Colon (tissue), 2 donors: ENCODE data around the gene ZNF674.
"Not testable (repeated sequence)": the region's sequence is repeated elsewhere in the genome, so short reads cannot be mapped to it uniquely, and the experiment has no call there.

Experiments used
- FAIRE-seq: peaks from 2 replicates; lab custom pipeline; 2012; peaks lifted over from hg19 to GRCh38; lab: Jason Lieb, UNC
- donor health status: control.
- donor health status: control.

ZNF674 gene

GRCh38 chrX:46569621-46570020 lies 24.4 kb upstream of the ZNF674 start:
- no peak for FAIRE-seq

- no peak for FAIRE-seq
Measured at GRCh38 chrX:46567388-46567787, 22.2 kb upstream of the ZNF674 start.

- FAIRE-seq, result no peak
Measured at GRCh38 chrX:46561824-46562657, 16.8 kb upstream of the ZNF674 start.

- FAIRE-seq, result no peak
Measured at GRCh38 chrX:46559062-46559461, 13.8 kb upstream of the ZNF674 start.

- no peak for FAIRE-seq
Measured at GRCh38 chrX:46554942-46555341, 9.7 kb upstream of the ZNF674 start.

- no peak for FAIRE-seq
Measured at GRCh38 chrX:46553935-46554334, 8.7 kb upstream of the ZNF674 start.

GRCh38 chrX:46551494-46552128 lies 6.4 kb upstream of the ZNF674 start:
- no peak for FAIRE-seq

GRCh38 chrX:46549914-46550313 lies 4.7 kb upstream of the ZNF674 start:
- no peak for FAIRE-seq

- no peak for FAIRE-seq
Measured at GRCh38 chrX:46547857-46548256, 2.6 kb upstream of the ZNF674 start.

GRCh38 chrX:46544527-46544926 lies 694 bp downstream of the ZNF674 start:
- FAIRE-seq, result not testable (repeated sequence)

- no peak for FAIRE-seq
Measured at GRCh38 chrX:46543441-46543840, 1.8 kb downstream of the ZNF674 start.

GRCh38 chrX:46531442-46531841 lies 13.8 kb downstream of the ZNF674 start:
- FAIRE-seq, result no peak

- not testable (repeated sequence) for FAIRE-seq
Measured at GRCh38 chrX:46530404-46530908, 14.8 kb downstream of the ZNF674 start.

GRCh38 chrX:46529740-46530403 lies 15.3 kb downstream of the ZNF674 start:
- FAIRE-seq, result not testable (repeated sequence)

GRCh38 chrX:46528640-46529039 lies 16.6 kb downstream of the ZNF674 start:
- not testable (repeated sequence) for FAIRE-seq

GRCh38 chrX:46506076-46506475 lies 39.1 kb downstream of the ZNF674 start:
- no peak for FAIRE-seq

GRCh38 chrX:46502848-46503247 lies 42.4 kb downstream of the ZNF674 start:
- FAIRE-seq, result no peak

GRCh38 chrX:46500054-46500453 lies 45.2 kb downstream of the ZNF674 start:
- FAIRE-seq, result no peak

GRCh38 chrX:46488712-46489111 lies 56.5 kb downstream of the ZNF674 start:
- FAIRE-seq, result no peak

GRCh38 chrX:46485897-46486296 lies 59.3 kb downstream of the ZNF674 start:
- no peak for FAIRE-seq

GRCh38 chrX:46478634-46479033 lies 66.6 kb downstream of the ZNF674 start:
- not testable (repeated sequence) for FAIRE-seq

- FAIRE-seq, result no peak
Measured at GRCh38 chrX:46477435-46477834, 67.8 kb downstream of the ZNF674 start.

- FAIRE-seq, result no peak
Measured at GRCh38 chrX:46465203-46465602, 80.0 kb downstream of the ZNF674 start.
